GM18526 (cell line): ENCODE measurements around the gene NPTXR.

Experiments used
- POLR2A ChIP-seq: IDR thresholded peaks from 3 replicates; pipeline ENCODE4 v1.6.1; 2011; ENCODE audit not compliant: insufficient read length; ENCODE audit errors: extremely low read depth

Gene NPTXR

GRCh38 chr22:38843657-38844314 lies at the start of gene NPTXR:
NPTXR (minus strand) TSS chr22:38844028.
- TF ChIP-seq POLR2A, result no peak

- TF ChIP-seq POLR2A, result no peak
Observed at GRCh38 chr22:38891256-38891655, 47.4 kb upstream of the NPTXR start.

- TF ChIP-seq POLR2A, result no peak
Observed at GRCh38 chr22:38890377-38890776, 46.5 kb upstream of the NPTXR start.

- TF ChIP-seq POLR2A, result no peak
Observed at GRCh38 chr22:38886333-38886732, 42.5 kb upstream of the NPTXR start.

GRCh38 chr22:38882972-38883622 lies 39.3 kb upstream of the NPTXR start:
- TF ChIP-seq POLR2A, result no peak

- no peak for TF ChIP-seq POLR2A
Observed at GRCh38 chr22:38881997-38882879, 38.4 kb upstream of the NPTXR start.

- no peak for TF ChIP-seq POLR2A
Observed at GRCh38 chr22:38881464-38881871, 37.6 kb upstream of the NPTXR start.

GRCh38 chr22:38879961-38880360 lies 36.1 kb upstream of the NPTXR start:
- TF ChIP-seq POLR2A, result no peak

- no peak for TF ChIP-seq POLR2A
Observed at GRCh38 chr22:38879108-38879729, 35.4 kb upstream of the NPTXR start.

- no peak for TF ChIP-seq POLR2A
Observed at GRCh38 chr22:38878001-38878400, 34.2 kb upstream of the NPTXR start.

GRCh38 chr22:38874529-38875222 lies 30.8 kb upstream of the NPTXR start:
- TF ChIP-seq POLR2A, result no peak

- no peak for TF ChIP-seq POLR2A
Observed at GRCh38 chr22:38873469-38874411, 29.9 kb upstream of the NPTXR start.

GRCh38 chr22:38872831-38873248 lies 29.0 kb upstream of the NPTXR start:
- TF ChIP-seq POLR2A, result no peak
